Glutamatergic neuron (in vitro differentiated cells): ENCODE data around the gene PSKH1. TPM values are rescaled to one million over a fixed set of nuclear protein-coding genes. Genes with fewer than 3 reads are reported as not detected.

Experiments used
- DNase-seq: peaks from one replicate; pipeline ENCODE4 v3.0.0; 2022
- H3K27ac Mint-ChIP-seq: one replicate; pipeline ENCODE4 v1.8.0; 2020; ENCODE audit warnings: mild to moderate bottlenecking, mixed read lengths, inconsistent platforms; ENCODE audit not compliant: unreplicated experiment
- H3K27me3 Mint-ChIP-seq: one replicate; pipeline ENCODE4 v1.8.0; 2020; ENCODE audit warnings: mild to moderate bottlenecking, moderate library complexity, mixed read lengths, inconsistent platforms; ENCODE audit not compliant: unreplicated experiment
- H3K36me3 Mint-ChIP-seq: one replicate; pipeline ENCODE4 v1.8.0; 2020; ENCODE audit warnings: mild to moderate bottlenecking, mixed read lengths, inconsistent platforms; ENCODE audit not compliant: unreplicated experiment
- H3K4me1 Mint-ChIP-seq: one replicate; pipeline ENCODE4 v1.8.0; 2020; ENCODE audit warnings: mild to moderate bottlenecking, low read depth, mixed read lengths, inconsistent platforms; ENCODE audit not compliant: unreplicated experiment
- H3K4me3 Mint-ChIP-seq: one replicate; pipeline ENCODE4 v1.8.0; 2020; ENCODE audit warnings: mild to moderate bottlenecking, mixed read lengths, inconsistent platforms; ENCODE audit not compliant: unreplicated experiment
- H3K9me3 Mint-ChIP-seq: one replicate; pipeline ENCODE4 v1.8.0; 2020; ENCODE audit warnings: mild to moderate bottlenecking, moderate library complexity, mixed read lengths, inconsistent platforms; ENCODE audit not compliant: unreplicated experiment
- CTCF ChIP-seq: fragments of 200-600 bp; sonication (generic); IDR thresholded peaks from one replicate; pipeline ENCODE4 v1.5.0; 2021; ENCODE audit not compliant: partially characterized antibody, unreplicated experiment
- total RNA-seq: library from RNA; stranded (reverse); fragmentation: NEBNext Ultra II Directional; extraction: Animal tissue kit (Norgen Biotek cat#: 25700); gene quantifications from one replicate; pipeline ENCODE4 v1.2.1, GENCODE V29; 2021; ENCODE audit not compliant: unreplicated experiment

PSKH1 gene
- total RNA-seq, 1 donor from 2014 or later = 27.9 TPM

GRCh38 chr16:67879462-67879861 lies 13.6 kb upstream of the PSKH1 start:
- no peak for DNase-seq

GRCh38 chr16:67879936-67880335 lies 13.1 kb upstream of the PSKH1 start:
- Mint-ChIP-seq H3K27ac (no peak overlapping the region), H3K4me1 (peaks cover 11% of the 10 kb centered on the region), H3K27me3 (peaks cover 8% of the 10 kb centered on the region), H3K4me3 (no peak overlapping the region), H3K9me3 (peaks cover 12% of the 10 kb centered on the region), H3K36me3 (no peaks in the 10 kb centered on the region)
- DNase-seq = no peak
- no peak for TF ChIP-seq CTCF

More at GRCh38 chr16:67879462-67879861, 13.6 kb upstream of the PSKH1 start:
- Mint-ChIP-seq H3K27ac (no peak overlapping the region), H3K4me1 (peaks cover 13% of the 10 kb centered on the region), H3K4me3 (no peak overlapping the region), H3K27me3 (peaks cover 7% of the 10 kb centered on the region), H3K36me3 (no peaks in the 10 kb centered on the region), H3K9me3 (peaks cover 12% of the 10 kb centered on the region)
- TF ChIP-seq CTCF = no peak

- Mint-ChIP-seq H3K27me3 (peaks cover 8% of the 10 kb centered on the region), H3K27ac (no peak overlapping the region), H3K4me1 (peaks cover 7% of the 10 kb centered on the region), H3K4me3 (no peak overlapping the region), H3K9me3 (peaks cover 8% of the 10 kb centered on the region), H3K36me3 (no peaks in the 10 kb centered on the region)
- TF ChIP-seq CTCF = no peak
- DNase-seq = no peak
These were observed 12.5 kb upstream of the PSKH1 start for GRCh38 chr16:67880584-67880983.

GRCh38 chr16:67881621-67882161 lies 11.4 kb upstream of the PSKH1 start:
- H3K9me3 Mint-ChIP-seq = peaks cover 8% of the 10 kb centered on the region
- peaks cover 7% of the 10 kb centered on the region for H3K4me1 Mint-ChIP-seq
- H3K27me3 Mint-ChIP-seq = peaks cover 8% of the 10 kb centered on the region
- no peak for TF ChIP-seq CTCF
- H3K27ac Mint-ChIP-seq = peak overlapping the region; percentile 28
- DNase-seq = no peak
- no peaks in the 10 kb centered on the region for H3K36me3 Mint-ChIP-seq
- no peak overlapping the region for H3K4me3 Mint-ChIP-seq

GRCh38 chr16:67882374-67883145 lies 10.5 kb upstream of the PSKH1 start:
- H3K4me1 Mint-ChIP-seq = peaks cover 7% of the 10 kb centered on the region
- peaks cover 5% of the 10 kb centered on the region for H3K27me3 Mint-ChIP-seq
- H3K4me3 Mint-ChIP-seq = no peak overlapping the region
- H3K27ac Mint-ChIP-seq = no peak overlapping the region
- DNase-seq = no peak
- H3K36me3 Mint-ChIP-seq = no peaks in the 10 kb centered on the region
- no peak for TF ChIP-seq CTCF
- peaks cover 8% of the 10 kb centered on the region for H3K9me3 Mint-ChIP-seq
